ENCODE data around the gene KRTAP4-16. TPM values are rescaled to one million over a fixed set of nuclear protein-coding genes. Genes with fewer than 3 reads are reported as not detected.

The KRTAP4-16 gene
- total and polyA plus RNA-seq, 2 of the 8 experiments (the other 6 are each of a cell fraction or from before 2014, with no cell fraction given), result not detected

GRCh38 chr17:41063449-41063848 is 38.6 kb downstream of the KRTAP4-16 start:
- H2BK20ac ChIP-seq (ENCODE audit: low read length), result no peak overlapping the region
- H2BK120ac ChIP-seq (replicated peaks; ENCODE audit: low read depth, low read length), result no peak overlapping the region
- H3K18ac ChIP-seq (ENCODE audit: extremely low read depth, low read length), result no peak overlapping the region
- no peak overlapping the region for H2BK15ac ChIP-seq (ENCODE audit: low read length)
- no peak overlapping the region for H3K9ac ChIP-seq (replicated peaks in 1 of 4; ENCODE audit: extremely low read depth in 1 of 4, low read depth in 3 of 4, low read length in 3 of 4)
- no peaks in the 10 kb centered on the region for H3K27me3 ChIP-seq (replicated peaks in 1 of 4; ENCODE audit: control insufficient read depth in 3 of 4, extremely low read depth in 1 of 4, insufficient read depth in 3 of 4, low read length in 3 of 4)
- no peak overlapping the region for H2AFZ ChIP-seq (ENCODE audit: low read length)
- H3K56ac ChIP-seq (replicated peaks; ENCODE audit: insufficient read length, low read depth, low read length), result no peak overlapping the region
- no peak for TF ChIP-seq SRF (IDR thresholded peaks at IDR 0.05; ENCODE audit: low read depth, low read length)
- TF ChIP-seq TAF7 (optimal IDR thresholded peaks at IDR 0.05; ENCODE audit: borderline replicate concordance, low read depth, low read length), result no peak
- TF ChIP-seq EGR1 (IDR thresholded peaks at IDR 0.05; ENCODE audit: borderline replicate concordance, low read depth, low read length), result no peak
- TF ChIP-seq SIRT6 (IDR thresholded peaks at IDR 0.05; ENCODE audit: low read length), result no peak
- TF ChIP-seq CREB1 (IDR thresholded peaks at IDR 0.05), result no peak
- 89% methylated on average over 4 of the region's 4 CpGs; no CpG with 5 or more reads in 1 of the 2 experiments for WGBS, 2 experiments (ENCODE audit: extremely low coverage in 1 of 2, insufficient coverage in 1 of 2, insufficient read length in 1 of 2, insufficient replicate concordance in 2 of 2, low coverage in 1 of 2, low lambda C conversion rate in 2 of 2, missing lambda C conversion rate in 1 of 2)
- no peak overlapping the region for H2BK5ac ChIP-seq (ENCODE audit: low read depth, low read length)
- no peak overlapping the region for H4K8ac ChIP-seq (ENCODE audit: extremely low read depth, insufficient read depth, low read length)
- H4K5ac ChIP-seq (ENCODE audit: insufficient read length, low read depth, low read length), result no peak overlapping the region
- H3K4me2 ChIP-seq (ENCODE audit: insufficient read depth in 1 of 2, low read depth in 2 of 2, low read length in 2 of 2), result no peak overlapping the region
- no peak overlapping the region for H2BK12ac ChIP-seq (ENCODE audit: low read depth, low read length)
- POLR2A ChIA-PET (ENCODE audit: partially characterized antibody), result no interaction called here
- no peaks in the 10 kb centered on the region for H3K36me3 ChIP-seq (ENCODE audit: control insufficient read depth in 2 of 4, insufficient read depth in 4 of 4, low read length in 3 of 4)
- H3K4ac ChIP-seq (replicated peaks; ENCODE audit: insufficient read length, low read depth, low read length), result no peak overlapping the region
- H3K27ac ChIP-seq (ENCODE audit: low read depth, low read length), result no peak overlapping the region
- no peak overlapping the region for H3K23ac ChIP-seq (ENCODE audit: insufficient read length)
- no peaks in the 10 kb centered on the region for H4K20me1 ChIP-seq (replicated peaks in 1 of 2; ENCODE audit: control insufficient read depth in 1 of 2, insufficient read depth in 2 of 2, low read length in 2 of 2)
- CTCF ChIA-PET (ENCODE audit: partially characterized antibody), result interaction anchor here (1.1 to 1.4 kb wide), 2 partner anchors 485 to 585 kb away, joined by 3 read pairs; no protein-coding TSS in a partner anchor
- no peak for FAIRE-seq
- no peak overlapping the region for H2AK5ac ChIP-seq (ENCODE audit: low read depth, low read length)
- no peaks in the 10 kb centered on the region for H3K23me2 ChIP-seq (ENCODE audit: low read depth, low read length)
- no peak overlapping the region for H3K14ac ChIP-seq (ENCODE audit: insufficient read length)
- no peaks in the 10 kb centered on the region for H3K79me2 ChIP-seq (ENCODE audit: control insufficient read depth in 1 of 2, insufficient read depth in 2 of 2, low read length in 2 of 2)
- no peaks in the 10 kb centered on the region for H3K4me1 ChIP-seq (replicated peaks in 1 of 4; ENCODE audit: control insufficient read depth in 3 of 4, insufficient read depth in 4 of 4, low read length in 3 of 4)
- H3K9me3 ChIP-seq (ENCODE audit: insufficient read depth in 2 of 2, low read depth in 1 of 2, low read length in 1 of 2), result no peaks in the 10 kb centered on the region
- no peak overlapping the region for H4K91ac ChIP-seq (replicated peaks; ENCODE audit: insufficient read length, low read length)
- no peaks in the 10 kb centered on the region for H3K79me1 ChIP-seq (ENCODE audit: low read depth, low read length)
- H3K4me3 ChIP-seq (ENCODE audit: extremely low read depth in 1 of 4, insufficient read depth in 2 of 4, low read depth in 3 of 4, low read length in 4 of 4), result no peak overlapping the region
- DNase-seq (ENCODE audit: low read depth in 1 of 2, low spot score in 2 of 2), result no peak
